Heart left ventricle (tissue), 16 donors: ENCODE data around the gene UBE2I. TPM values are rescaled to one million over a fixed set of nuclear protein-coding genes. Genes with fewer than 3 reads are reported as not detected.
A peak's percentile ranks its signal among the peaks of the same experiment; 100 is the strongest.

Experiments
- ATAC-seq, 4 donors: fragments of 200-7000 bp; cut with Tn5 transposase; one replicate each; pipeline ENCODE4 v1.9.1; 2020 to 2022; ENCODE audit warnings: moderate library complexity in 4 of 4, mild to moderate bottlenecking in 3 of 4, moderate number of reproducible peaks in 1 of 4
- DNase-seq, 5 donors: peaks; one replicate each; pipeline ENCODE4 v3.0.0-alpha.2; 2020
- H3K27ac ChIP-seq, 12 donors: fragments of 200-600 bp; sonication (generic) in 4 of 12; one replicate each; pipeline versions ENCODE4 v1.5.0 to v1.8.0; 2016 to 2022; ENCODE audit warnings: mild to moderate bottlenecking in 2 of 12
- H3K27me3 ChIP-seq, 9 donors: fragments of 200-600 bp; sonication (generic) in 2 of 9; one replicate each; pipeline versions ENCODE4 v1.5.1 to v1.8.0; 2016 to 2022; ENCODE audit warnings: mild to moderate bottlenecking in 3 of 9
- H3K36me3 ChIP-seq, 9 donors: fragments of 200-600 bp; sonication (generic) in 2 of 9; one replicate each; pipeline versions ENCODE4 v1.5.0 to v1.8.0; 2018 to 2022; ENCODE audit warnings: mild to moderate bottlenecking in 2 of 9
- H3K4me1 ChIP-seq, 12 donors: fragments of 200-600 bp; sonication (generic) in 4 of 12; one replicate each; pipeline versions ENCODE4 v1.5.0 to v1.8.0; 2016 to 2022; ENCODE audit warnings: mild to moderate bottlenecking in 3 of 12
- H3K4me3 ChIP-seq, 12 donors: fragments of 200-600 bp; sonication (generic) in 4 of 12; one replicate each; pipeline versions ENCODE4 v1.5.0 to v1.8.0; 2017 to 2022; ENCODE audit warnings: mild to moderate bottlenecking in 9 of 12, moderate library complexity in 4 of 12
- H3K9me3 ChIP-seq, 12 donors: fragments of 200-600 bp; sonication (generic) in 4 of 12; one replicate each; pipeline versions ENCODE4 v1.5.0 to v1.8.0; 2016 to 2022; ENCODE audit warnings: mild to moderate bottlenecking in 1 of 12
- POLR2A ChIP-seq, 2 donors: fragments of 450-650 bp; IDR thresholded peaks; one replicate each; pipeline ENCODE4 v1.6.1; 2017; ENCODE audit warnings: antibody characterized with exemption in 2 of 2, mild to moderate bottlenecking in 2 of 2, moderate library complexity in 2 of 2
- WGBS, 4 donors: extraction: QIAGEN DNeasy Blood & Tissue Kit in 2 of 4; methylation state at CpG; one replicate each; pipeline versions ENCODE4 v1.1.5 to v1.1.7; 2013 to 2018; 5-methylcytosine and 5-hydroxymethylcytosine counted together
- intact Hi-C, 10 donors: fragments of 100-400 bp; cut with DNase I; formaldehyde crosslinking; loops; one replicate each; pipeline versions ENCODE4 v1.11.1 to v1.14.2; 2022
- long read RNA-seq, 3 donors: library from polyadenylated mRNA; unstranded; transcript quantifications; one replicate each; pipeline ENCODE4 v2.0.0, GENCODE V29; 2020 to 2021
- polyA plus RNA-seq, 2 donors: library from polyadenylated mRNA; stranded (reverse); fragments of 200-250 nt; gene quantifications; one replicate each; pipeline ENCODE4 v1.2.3, GENCODE V29; 2013
- total RNA-seq, 9 donors: library from RNA; depleted of rRNA in 2 of 9; stranded (reverse); fragments of >200 nt in 2 of 9; fragmentation: NEBNext Ultra II Directional in 3 of 9; extraction: Animal tissue kit (Norgen Biotek cat#: 25700) in 3 of 9; gene quantifications; one replicate each; pipeline versions ENCODE4 v1.1.0 to v1.2.4, GENCODE V29; 2016 to 2023
- TF ChIP-seq, protein P1 (sequence below), 12 donors: fragments of 200-600 bp; sonication (generic) in 4 of 12; IDR thresholded peaks; one replicate each; pipeline versions ENCODE4 v1.5.0 to v1.8.0; 2018 to 2022; ENCODE audit warnings: antibody characterized with exemption in 12 of 12, mild to moderate bottlenecking in 5 of 12
- donor health status: ischemic (EF 13 %, LVEDD 7.1; RV severe dilation, severe dysfunction).
- donor health status: healthy with polysubstance abuse.
- donor health status: DM: no; HTN: yes; CAD: no.
- donor health status: DM: no; HTN: no; CAD: no.
- donor health status: ischemic (EF 25% LVEDD 6.9; RV normal size, moderate dysfunction).
- donor health status: ischemic (EF 25% LVEDD 5.7; RV mildly dilated, moderate dysfunction).
- donor health status: healthy.
- donor health status: DM: yes; HTN: yes; CAD: no.
- donor health status: ischemic (EF 35%, LVEDD 5.7; RV mildly dilated, moderate dysfunction).
- donor health status: nonischemic (EF 11% LVEDD 7.7; RV severe dilation, severe dysfunction).
- donor health status: DM: yes; HTN: yes; CAD: no.
- donor health status: PGD.
- donor health status: ischemic (EF 29% LVEDD 5.4; RV normal size, mild dysfunction).
- donor health status: nonischemic (EF 23%, LVEDD 6.1; RV moderate dilation, normal function).

Gene UBE2I
- 100 to 1,000 TPM in 2 of 9 donors, 10 to 100 TPM in 7; 59.3 to 105 (median 85.9) TPM for total RNA-seq
- 10 to 100 TPM; 67.2 to 73.4 TPM for polyA plus RNA-seq
- long read RNA-seq, donor 1, transcript UBE2I-203 (7 exons, 2,976 nt), result major isoform, 59 of 84 reads
- long read RNA-seq, donor 1, partial matches to known transcripts, result 4 of 84 reads
- long read RNA-seq, donor 1, other reads (novel, unspliced or antisense), result 15 of 84 reads
- long read RNA-seq, donor 2, transcript UBE2I-203 (7 exons, 2,976 nt), result major isoform, 208 of 249 reads
- long read RNA-seq, donor 2, transcript UBE2I-208 (4 exons, 1,771 nt), result minor isoform, 9 of 249 reads
- long read RNA-seq, donor 2, partial matches to known transcripts, result 10 of 249 reads
- long read RNA-seq, donor 2, other reads (novel, unspliced or antisense), result 15 of 249 reads
- long read RNA-seq, donor 3, transcript UBE2I-203 (7 exons, 2,976 nt), result major isoform, 53 of 83 reads
- long read RNA-seq, donor 3, partial matches to known transcripts, result 5 of 83 reads
- long read RNA-seq, donor 3, other reads (novel, unspliced or antisense), result 17 of 83 reads

GRCh38 chr16:1308977-1309885, at the start of gene UBE2I:
UBE2I (plus strand) TSS chr16:1309636; CDS start chr16:1314031, 4,395 bp downstream.
- Histone ChIP-seq H3K9me3 (no peaks in the 10 kb centered on the region), H3K27ac (peak within 1 kb of the TSS; percentile 95 to 100 (median 99)), H3K4me1 (peaks cover 8 to 43% (median 36%) of the 10 kb centered on the region in 12 donors), H3K27me3 (no peaks in the 10 kb centered on the region), H3K4me3 (peak within 1 kb of the TSS; percentile 79 to 98 (median 84)), H3K36me3 (peaks cover 0 to 21% (median 5%) of the 10 kb centered on the region in 9 donors)
- intact Hi-C loops, result loop anchor here in 5 of 10 donors (2.0 to 10.0 kb wide), 6 partner anchors 38 to 398 kb away; partner anchors contain the start of genes UNKL (in 3 of the 5), GNPTG (in 1 of the 5), MAPK8IP3 (in 1 of the 5) and TSR3 (in 1 of the 5)
- DNase-seq (peak; percentile 97 to 99 (median 97)), ATAC-seq (peak; percentile 87 to 91 (median 90))
- 0 to 2% (median 0%) methylated on average over 3 to 117 of the region's 117 CpGs for WGBS, 4 donors
- TF ChIP-seq, protein P1, sequence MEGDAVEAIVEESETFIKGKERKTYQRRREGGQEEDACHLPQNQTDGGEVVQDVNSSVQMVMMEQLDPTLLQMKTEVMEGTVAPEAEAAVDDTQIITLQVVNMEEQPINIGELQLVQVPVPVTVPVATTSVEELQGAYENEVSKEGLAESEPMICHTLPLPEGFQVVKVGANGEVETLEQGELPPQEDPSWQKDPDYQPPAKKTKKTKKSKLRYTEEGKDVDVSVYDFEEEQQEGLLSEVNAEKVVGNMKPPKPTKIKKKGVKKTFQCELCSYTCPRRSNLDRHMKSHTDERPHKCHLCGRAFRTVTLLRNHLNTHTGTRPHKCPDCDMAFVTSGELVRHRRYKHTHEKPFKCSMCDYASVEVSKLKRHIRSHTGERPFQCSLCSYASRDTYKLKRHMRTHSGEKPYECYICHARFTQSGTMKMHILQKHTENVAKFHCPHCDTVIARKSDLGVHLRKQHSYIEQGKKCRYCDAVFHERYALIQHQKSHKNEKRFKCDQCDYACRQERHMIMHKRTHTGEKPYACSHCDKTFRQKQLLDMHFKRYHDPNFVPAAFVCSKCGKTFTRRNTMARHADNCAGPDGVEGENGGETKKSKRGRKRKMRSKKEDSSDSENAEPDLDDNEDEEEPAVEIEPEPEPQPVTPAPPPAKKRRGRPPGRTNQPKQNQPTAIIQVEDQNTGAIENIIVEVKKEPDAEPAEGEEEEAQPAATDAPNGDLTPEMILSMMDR (IDR thresholded peaks at IDR 0.05), result no peak
- TF ChIP-seq POLR2A (IDR thresholded peaks at IDR 0.05), result peak in 1 of 2 donors; percentile 23

- peaks cover 0 to 6% (median 0%) of the 10 kb centered on the region in 12 donors for H3K4me1 ChIP-seq
- intact Hi-C loops, result no loop called here
- H3K27ac ChIP-seq, result no peak overlapping the region
- peaks cover 4 to 65% (median 36%) of the 10 kb centered on the region in 9 donors for H3K27me3 ChIP-seq
- no peak for DNase-seq
- no peaks in the 10 kb centered on the region for H3K36me3 ChIP-seq
- WGBS, 4 donors, result 20 to 34% (median 27%) methylated on average over 4 to 11 of the region's 11 CpGs
- TF ChIP-seq, protein P1 (IDR thresholded peaks at IDR 0.05), result no peak
- TF ChIP-seq POLR2A (IDR thresholded peaks at IDR 0.05), result no peak
- ATAC-seq, result no peak
- H3K4me3 ChIP-seq, result no peak overlapping the region
- no peaks in the 10 kb centered on the region for H3K9me3 ChIP-seq
These were observed 49.7 kb upstream of the UBE2I start for GRCh38 chr16:1259760-1260068.

DNA sequence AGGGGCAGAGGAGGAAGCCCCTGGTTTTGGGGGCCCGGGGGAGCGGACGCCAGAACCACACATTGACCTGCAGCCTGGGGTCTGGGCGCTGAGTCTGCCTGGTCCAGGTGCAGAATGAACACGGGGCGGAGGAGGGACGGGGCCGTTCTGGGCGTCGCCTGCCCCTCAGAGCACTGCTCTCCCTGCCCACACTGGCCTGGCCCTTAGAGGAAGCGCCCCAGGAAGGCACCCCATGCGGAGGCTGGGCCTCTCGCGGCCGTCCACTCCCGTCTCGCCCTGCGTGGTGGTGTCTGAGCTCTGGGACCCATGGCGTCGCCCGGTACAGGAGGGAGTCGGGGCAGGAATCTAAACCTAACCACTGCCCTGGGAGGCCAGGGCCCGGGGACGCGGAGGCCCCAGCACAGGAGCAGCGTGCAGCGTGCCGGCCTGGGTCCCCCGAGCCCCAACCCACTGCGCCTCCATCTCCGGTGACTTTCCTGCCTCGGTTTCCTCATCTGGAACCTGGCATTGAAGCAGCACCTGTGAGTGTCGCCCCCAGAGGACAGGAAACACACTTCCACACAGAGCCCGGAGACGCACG, 49.2 kb upstream of the UBE2I start:
- DNase-seq (peak in 2 of 5 donors; percentile 8 to 14), ATAC-seq (no peak)
- peaks cover 0 to 6% (median 0%) of the 10 kb centered on the region in 12 donors for H3K4me1 ChIP-seq
- TF ChIP-seq POLR2A (IDR thresholded peaks at IDR 0.05), result no peak
- TF ChIP-seq, protein P1 (IDR thresholded peaks at IDR 0.05), result no peak
- H3K4me3 ChIP-seq, result no peak overlapping the region
- intact Hi-C loops, result no loop called here
- H3K36me3 ChIP-seq, result no peaks in the 10 kb centered on the region
- no peak overlapping the region for H3K27ac ChIP-seq
- no peaks in the 10 kb centered on the region for H3K9me3 ChIP-seq
- 65 to 83% (median 70%) methylated on average over 24 to 36 of the region's 36 CpGs for WGBS, 4 donors
- H3K27me3 ChIP-seq, result peaks cover 4 to 65% (median 36%) of the 10 kb centered on the region in 9 donors
